ENCODE results near the gene ATG9B.

- TF ChIP-seq POLR2A (IDR thresholded peaks at IDR 0.05; ENCODE audit: low read depth, low read length): no peak
- TF ChIP-seq PAX5 (IDR thresholded peaks at IDR 0.05; ENCODE audit: insufficient read depth, low read length, severe bottlenecking): no peak
- TF ChIP-seq POU2F2 (IDR thresholded peaks at IDR 0.05; ENCODE audit: low read depth, low read length): no peak
- no peak for TF ChIP-seq POLR2AphosphoS5 (IDR thresholded peaks at IDR 0.05; ENCODE audit: low read depth, low read length)
- no peak for TF ChIP-seq SPI1 (IDR thresholded peaks at IDR 0.05; ENCODE audit: low read depth, low read length)
Observed at GRCh38 chr7:151003572-151003971, 20.7 kb downstream of the ATG9B start.
